K562 (cell line): ENCODE measurements around the gene KLHL14. TPM values are rescaled to one million over a fixed set of nuclear protein-coding genes. Genes with fewer than 3 reads are reported as not detected.

Source experiments
- ATAC-seq: fragments of 200-7000 bp; cut with Tn5 transposase; 3 replicates; pipeline ENCODE4 v1.9.1; 2020; ENCODE audit warnings: moderate library complexity
- BruUV-seq: library from RNA; stranded (reverse); fragments of 400-500 nt; replicated peaks from 2 replicates; lab custom pipeline; 2021; lab: Mats Ljungman, UMichigan
- CTCF ChIA-PET: fragments of 300-600 bp; formaldehyde crosslinking; extraction: SDS; loops from one replicate; lab custom pipeline; 2021; ENCODE audit warnings: low intra/inter-chr PET ratio; lab: Yijun Ruan, JAX
- POLR2A ChIA-PET: fragments of 300-600, 350-650 bp; sonication (Branson Sonifier 250); formaldehyde crosslinking; extraction: SDS; loops from one replicate; lab custom pipeline; 2021; ENCODE audit warnings: antibody characterized with exemption, inconsistent platforms; lab: Yijun Ruan, JAX
- DNase-seq, 4 experiments: peaks; one replicate each; pipeline versions ENCODE4 v3.0.0 to v3.0.0-alpha.2; 2011 to 2018; ENCODE audit warnings: low spot score in 3 of 4, mixed read lengths in 3 of 4; ENCODE audit errors: extremely low read depth in 1 of 4
- FAIRE-seq: peaks from 2 replicates; lab custom pipeline; 2011; peaks lifted over from hg19 to GRCh38; lab: Jason Lieb, UNC
- H2AFZ ChIP-seq: 2 replicates; pipeline ENCODE4 v1.6.0; 2011; ENCODE audit warnings: low read depth, low read length, control low read depth, inconsistent platforms
- H3K27ac ChIP-seq: fragments of 200-600 bp; 3 replicates; pipeline ENCODE4 v1.8.0; 2011; ENCODE audit warnings: low read depth, mild to moderate bottlenecking, control low read depth, inconsistent platforms, low read length, moderate library complexity, mixed read lengths; ENCODE audit errors: extremely low read depth
- H3K27me3 ChIP-seq, 2 experiments: fragments of 300-600 bp in 1 of 2; 2 replicates in 1 of 2; 3 replicates in 1 of 2; pipeline versions ENCODE4 v1.6.0 to v1.8.0; 2011; ENCODE audit warnings: inconsistent platforms in 2 of 2, low read length in 2 of 2, mild to moderate bottlenecking in 1 of 2, mixed read lengths in 1 of 2, moderate library complexity in 1 of 2; ENCODE audit not compliant: control insufficient read depth in 2 of 2, insufficient read depth in 2 of 2
- H3K36me3 ChIP-seq: fragments of 300-600 bp; 3 replicates; pipeline ENCODE4 v1.8.0; 2011; ENCODE audit warnings: mild to moderate bottlenecking, low read length, inconsistent platforms; ENCODE audit not compliant: control insufficient read depth, insufficient read depth
- H3K4me1 ChIP-seq, 2 experiments: fragments of 200-600 bp in 1 of 2; replicated peaks in 1 of 2; 2 replicates in 1 of 2; 3 replicates in 1 of 2; pipeline versions ENCODE4 v1.5.1 to v1.8.0; 2011; ENCODE audit warnings: inconsistent platforms in 2 of 2, low read length in 2 of 2, mild to moderate bottlenecking in 1 of 2, mixed read lengths in 1 of 2, moderate library complexity in 1 of 2; ENCODE audit not compliant: control insufficient read depth in 2 of 2, insufficient read depth in 2 of 2
- H3K4me2 ChIP-seq: 2 replicates; pipeline ENCODE4 v1.6.1; 2011; ENCODE audit warnings: low read length, control low read depth, inconsistent platforms, mixed read lengths; ENCODE audit not compliant: insufficient read depth
- H3K4me3 ChIP-seq: fragments of 200-600 bp; sonication (generic), shearing (Covaris generic); 2 replicates; pipeline ENCODE4 v1.5.1; 2016; ENCODE audit warnings: control low read depth, inconsistent platforms
- H3K79me2 ChIP-seq: fragments of 200-600 bp; 3 replicates; pipeline ENCODE4 v1.8.0; 2011; ENCODE audit warnings: low read length, inconsistent platforms; ENCODE audit not compliant: control insufficient read depth, insufficient read depth
- H3K9ac ChIP-seq, 2 experiments: 2 replicates each; pipeline versions ENCODE4 v1.6.0 to v1.6.1; 2011; ENCODE audit warnings: low read depth in 2 of 2, low read length in 2 of 2, control low read depth in 1 of 2, inconsistent platforms in 1 of 2, mild to moderate bottlenecking in 1 of 2, mixed read lengths in 1 of 2; ENCODE audit not compliant: insufficient read depth in 1 of 2
- H3K9me1 ChIP-seq: one replicate; pipeline ENCODE4 v1.6.0; 2011; ENCODE audit warnings: inconsistent platforms, mild to moderate bottlenecking, low read length, moderate library complexity; ENCODE audit not compliant: control insufficient read depth, insufficient read depth
- H3K9me3 ChIP-seq: replicated peaks from 2 replicates; pipeline ENCODE4 v1.5.1; 2011; ENCODE audit warnings: low read depth, low read length, inconsistent platforms; ENCODE audit not compliant: control insufficient read depth, insufficient read depth
- H4K20me1 ChIP-seq: replicated peaks from 2 replicates; pipeline ENCODE4 v1.6.1; 2011; ENCODE audit warnings: low read length, inconsistent platforms, mixed read lengths; ENCODE audit not compliant: control insufficient read depth, insufficient read depth
- ARNT ChIP-seq, 2 experiments: fragments of 450-650 bp; IDR thresholded peaks; 2 replicates each; pipeline ENCODE4 v1.6.1; 2016; ENCODE audit warnings: mild to moderate bottlenecking in 1 of 2
- BRF1 ChIP-seq: IDR thresholded peaks from 3 replicates; pipeline ENCODE4 v1.6.1; 2011; ENCODE audit warnings: borderline replicate concordance, mild to moderate bottlenecking; ENCODE audit not compliant: insufficient read length; ENCODE audit errors: extremely low read depth
- CBX2 ChIP-seq: fragments of 200-600 bp; sonication (generic); IDR thresholded peaks from one replicate; pipeline ENCODE4 v1.6.1; 2012; ENCODE audit warnings: mild to moderate bottlenecking, low read length, inconsistent platforms; ENCODE audit not compliant: insufficient read depth, poor library complexity, severe bottlenecking
- E2F4 ChIP-seq: sonication (generic); formaldehyde crosslinking; IDR thresholded peaks from 2 replicates; pipeline ENCODE4 v1.8.0; 2022; ENCODE audit warnings: mild to moderate bottlenecking, low read depth, missing genetic modification reagents
- ETS2 ChIP-seq: IDR thresholded peaks from 2 replicates; pipeline ENCODE4 v1.6.1; 2016; ENCODE audit warnings: borderline replicate concordance, missing genetic modification characterization, mild to moderate bottlenecking, moderate library complexity, missing compliant biosample characterization; ENCODE audit not compliant: poor library complexity, severe bottlenecking
- FOSL1 ChIP-seq: fragments of 200-800 bp; sonication (Bioruptor generic); conservative IDR thresholded peaks from 2 replicates; pipeline ENCODE4 v1.6.1; 2016; ENCODE audit warnings: missing genetic modification characterization, missing compliant biosample characterization
- FOXP1 ChIP-seq: sonication (generic); formaldehyde crosslinking; IDR thresholded peaks from 2 replicates; pipeline ENCODE4 v1.8.0; 2022; ENCODE audit warnings: mild to moderate bottlenecking, missing genetic modification reagents
- HOMEZ ChIP-seq: fragments of 250-450 bp; sonication (Bioruptor Pico); IDR thresholded peaks from 2 replicates; pipeline ENCODE4 v1.4.0; 2020; ENCODE audit warnings: mild to moderate bottlenecking, moderate library complexity
- KHSRP ChIP-seq: fragments of 450-650 bp; IDR thresholded peaks from 2 replicates; pipeline ENCODE4 v1.6.1; 2017
- MLX ChIP-seq, 2 experiments: fragments of 450-650 bp in 1 of 2; sonication (generic) in 1 of 2; formaldehyde crosslinking; conservative IDR thresholded peaks; 2 replicates each; pipeline versions ENCODE4 v1.4.0 to v1.8.1; 2020 to 2022; ENCODE audit warnings: mild to moderate bottlenecking in 1 of 2, missing genetic modification reagents in 1 of 2
- MNT ChIP-seq, 2 experiments: fragments of 450-650 bp; conservative IDR thresholded peaks; 2 replicates each; pipeline ENCODE4 v1.6.1; 2017; ENCODE audit warnings: mild to moderate bottlenecking in 2 of 2, moderate library complexity in 2 of 2
- NUFIP1 ChIP-seq: fragments of 450-650 bp; IDR thresholded peaks from 2 replicates; pipeline ENCODE4 v1.6.1; 2018; ENCODE audit not compliant: partially characterized antibody
- PHF20 ChIP-seq: fragments of 450-650 bp; IDR thresholded peaks from 2 replicates; pipeline ENCODE4 v1.6.1; 2018; ENCODE audit not compliant: partially characterized antibody
- SREBF2 ChIP-seq: sonication (generic); formaldehyde crosslinking; IDR thresholded peaks from 2 replicates; pipeline ENCODE4 v1.4.0; 2020; ENCODE audit warnings: mild to moderate bottlenecking, missing genetic modification reagents
- SUPT5H ChIP-seq: fragments of 450-650 bp; IDR thresholded peaks from 2 replicates; pipeline ENCODE4 v1.6.1; 2016
- THAP7 ChIP-seq: fragments of 250-450 bp; sonication (Bioruptor Pico); IDR thresholded peaks from 2 replicates; pipeline ENCODE4 v1.5.0; 2021
- XRCC3 ChIP-seq: fragments of 450-650 bp; IDR thresholded peaks from 2 replicates; pipeline ENCODE4 v1.6.1; 2017; ENCODE audit warnings: mild to moderate bottlenecking, moderate library complexity
- ZC3H4 ChIP-seq: sonication (generic); formaldehyde crosslinking; IDR thresholded peaks from 2 replicates; pipeline ENCODE4 v1.9.0; 2021; ENCODE audit warnings: missing genetic modification reagents, borderline replicate concordance
- ZNF197 ChIP-seq: fragments of 200-800 bp; sonication (Bioruptor generic); IDR thresholded peaks from 2 replicates; pipeline ENCODE4 v1.6.1; 2016; ENCODE audit warnings: low read depth, missing genetic modification characterization, missing compliant biosample characterization
- WGBS: fragments of 100-300 bp; shearing (Covaris generic); methylation state at CpG from one replicate; pipeline ENCODE4 v1.1.6; 2016; ENCODE audit warnings: low coverage, mixed read lengths; ENCODE audit not compliant: insufficient coverage; ENCODE audit errors: missing lambda C conversion rate; 5-methylcytosine and 5-hydroxymethylcytosine counted together
- in situ Hi-C: fragments of 300-500 bp; cut with MboI; formaldehyde crosslinking; loops from 4 replicates; pipeline ENCODE4 v1.15.0; 2018; ENCODE audit warnings: inconsistent platforms, mixed read lengths
- intact Hi-C: fragments of 100-400 bp; cut with micrococcal nuclease; formaldehyde crosslinking; loops from 2 replicates; pipeline ENCODE4 v1.14.2; 2022
- polyA plus RNA-seq, 8 experiments: library from polyadenylated mRNA; depleted of rRNA in 4 of 8; stranded (reverse) in 5 of 8; unstranded in 3 of 8; fragments of >200 nt; fragmentation: Nextera tagmentation in 2 of 8; fragmentation: Illumina TruSeq in 1 of 8; extraction: Ambion mirVana in 2 of 8; extraction: Trizol in 1 of 8; gene quantifications; 2 replicates each; pipeline versions ENCODE4 v1.2.1 to v1.2.3, GENCODE V29; 2011 to 2014; ENCODE audit warnings: inconsistent platforms in 1 of 8, missing spikeins in 1 of 8
- total RNA-seq, 7 experiments: library from RNA; depleted of rRNA in 6 of 7; stranded (reverse); fragments of >200 nt in 6 of 7; fragmentation: Illumina TruSeq in 2 of 7; extraction: Trizol in 2 of 7; gene quantifications; 2 replicates each; pipeline versions ENCODE4 v1.2.1 to v1.2.3, GENCODE V29; 2011 to 2021; ENCODE audit warnings: low replicate concordance in 1 of 7

The KLHL14 gene
- total and polyA plus RNA-seq, 9 of the 15 experiments (the other 6 are each of a cell fraction or from before 2014, with no cell fraction given), result not detected

- H3K9me3 ChIP-seq, result no peaks in the 10 kb centered on the region; the same call in 1 of the 2 replicates
- POLR2A ChIA-PET, result no interaction called here
- TF ChIP-seq ARNT (IDR thresholded peaks at IDR 0.05) (no peak), ZC3H4 (CRISPR knock-in tag) (no peak), NUFIP1 (no peak), KHSRP (no peak), BRF1 (no peak), CBX2 (no peak), ETS2 (tag) (no peak), FOSL1 (tag) (no peak), SREBF2 (CRISPR knock-in tag) (no peak), SUPT5H (no peak), ZNF197 (no peak), THAP7 (CRISPR knock-in tag) (no peak), HOMEZ (CRISPR knock-in tag) (no peak), MLX (CRISPR knock-in tag; conservative IDR thresholded peaks at IDR 0.05) (no peak), PHF20 (no peak), FOXP1 (CRISPR knock-in tag) (no peak), MNT (conservative IDR thresholded peaks at IDR 0.05) (no peak), XRCC3 (no peak), E2F4 (CRISPR knock-in tag) (no peak)
- TF ChIP-seq, all 486 proteins: peak for 0
- no peaks in the 10 kb centered on the region for H3K27me3 ChIP-seq
- no peak overlapping the region for H3K4me3 ChIP-seq
- no peak overlapping the region for H2AFZ ChIP-seq
- FAIRE-seq (no peak), DNase-seq (no peak), ATAC-seq (no peak)
- no peaks in the 10 kb centered on the region for H3K36me3 ChIP-seq
- no peak overlapping the region for H3K27ac ChIP-seq
- intact Hi-C loops, result no loop called here
- no peaks in the 10 kb centered on the region for H3K9me1 ChIP-seq
- in situ Hi-C loops, result no loop called here
- 0% methylated on average over 1 of the region's 1 CpG for WGBS
- no TSS peak for BruUV-seq
- H3K4me1 ChIP-seq, result no peaks in the 10 kb centered on the region
- CTCF ChIA-PET, result no interaction called here
- H3K4me2 ChIP-seq, result no peak overlapping the region
- no peak overlapping the region for H3K9ac ChIP-seq
- H3K79me2 ChIP-seq, result no peaks in the 10 kb centered on the region
- no peaks in the 10 kb centered on the region for H4K20me1 ChIP-seq
These were observed 103.9 kb downstream of the KLHL14 start for GRCh38 chr18:32668956-32669355.
